Measurements from ENCODE around the gene POLE3. TPM values are rescaled to one million over a fixed set of nuclear protein-coding genes. Genes with fewer than 3 reads are reported as not detected.

The POLE3 gene
- total and polyA plus RNA-seq, 2 experiments from 2014 or later: 32.5 to 36.8 TPM

GRCh38 chr9:113359385-113359784 is 51.1 kb downstream of the POLE3 start:
- no peak overlapping the region for H3K4me3 ChIP-seq
- DNase-seq (ENCODE audit: low spot score): no peak
- 82% methylated on average over 1 of the region's 1 CpG for WGBS (ENCODE audit: low lambda C conversion rate, missing lambda C conversion rate)
- H2AFZ ChIP-seq: no peak overlapping the region
- peaks cover 6% of the 10 kb centered on the region for H3K4me1 ChIP-seq (ENCODE audit: insufficient read depth)
- no peaks in the 10 kb centered on the region for H4K20me1 ChIP-seq (ENCODE audit: insufficient read depth, poor library complexity, severe bottlenecking)
- no peak overlapping the region for H3K4me2 ChIP-seq
- no peaks in the 10 kb centered on the region for H3K36me3 ChIP-seq (replicated peaks; ENCODE audit: insufficient read depth, low read depth)
- H3K9me2 ChIP-seq (replicated peaks; ENCODE audit: insufficient read depth): no peaks in the 10 kb centered on the region
- H3K79me2 ChIP-seq: no peaks in the 10 kb centered on the region
- no peaks in the 10 kb centered on the region for H3K27me3 ChIP-seq
- no peak overlapping the region for H3K27ac ChIP-seq
- TF ChIP-seq EZH2phosphoT487 (IDR thresholded peaks at IDR 0.05; ENCODE audit: low read depth, severe bottlenecking, unreplicated experiment) (no peak), CTCF (IDR thresholded peaks at IDR 0.05; ENCODE audit: poor library complexity) (no peak), EZH2 (IDR thresholded peaks at IDR 0.05; ENCODE audit: borderline replicate concordance) (no peak)
- H3K9me3 ChIP-seq (ENCODE audit: low read depth): no peaks in the 10 kb centered on the region

Other genes with a start within 250 kb of the POLE3 start
- gene FKBP15, start 189.4 kb downstream of the POLE3 start, total RNA-seq: 13.7 and 17.7 TPM in 2 replicates
- gene FKBP15, start 189.4 kb downstream of the POLE3 start, polyA plus RNA-seq: 7.7 and 14.5 TPM in 2 replicates
- gene SLC31A1, start 189.1 kb downstream of the POLE3 start, total RNA-seq: 43.3 TPM in 2 replicates
- gene SLC31A1, start 189.1 kb downstream of the POLE3 start, polyA plus RNA-seq: 24.5 and 29.7 TPM in 2 replicates
- 39.8 and 45.9 TPM in 2 replicates for gene CDC26, start 135.1 kb downstream of the POLE3 start, total RNA-seq
- gene CDC26, start 135.1 kb downstream of the POLE3 start, polyA plus RNA-seq: 62.5 and 77.2 TPM in 2 replicates
- 23.4 and 27.3 TPM in 2 replicates for gene PRPF4, start 135.0 kb downstream of the POLE3 start, total RNA-seq
- 24.1 and 28.8 TPM in 2 replicates for gene PRPF4, start 135.0 kb downstream of the POLE3 start, polyA plus RNA-seq
- 0.43 and 3.9 TPM in 2 replicates for gene RNF183, start 107.3 kb downstream of the POLE3 start, total RNA-seq
- gene RNF183, start 107.3 kb downstream of the POLE3 start, polyA plus RNA-seq: 0.21 and 0.85 TPM in 2 replicates
- gene WDR31, start 70.4 kb downstream of the POLE3 start, total RNA-seq: 1.4 and 3.7 TPM in 2 replicates
- 0.86 and 1.3 TPM in 2 replicates for gene WDR31, start 70.4 kb downstream of the POLE3 start, polyA plus RNA-seq
- gene BSPRY, start 61.1 kb downstream of the POLE3 start, total RNA-seq: 4.8 and 6.1 TPM in 2 replicates
- gene BSPRY, start 61.1 kb downstream of the POLE3 start, polyA plus RNA-seq: 12.0 TPM in 2 replicates
- gene HDHD3, start 33.7 kb downstream of the POLE3 start, total RNA-seq: 96.8 and 98.7 TPM in 2 replicates
- gene HDHD3, start 33.7 kb downstream of the POLE3 start, polyA plus RNA-seq: 94.9 and 110 TPM in 2 replicates
- gene ALAD, start 9.4 kb downstream of the POLE3 start, total RNA-seq: 27.1 and 27.8 TPM in 2 replicates
- gene ALAD, start 9.4 kb downstream of the POLE3 start, polyA plus RNA-seq: 31.5 and 43.8 TPM in 2 replicates
- gene C9orf43, start 72 bp upstream of the POLE3 start, total RNA-seq: 0.36 and 0.53 TPM in 2 replicates
- 0.07 and 0.69 TPM in 2 replicates for gene C9orf43, start 72 bp upstream of the POLE3 start, polyA plus RNA-seq
- gene RGS3, start 53.1 kb upstream of the POLE3 start, total RNA-seq: 47.0 and 48.0 TPM in 2 replicates
- 62.7 and 78.2 TPM in 2 replicates for gene RGS3, start 53.1 kb upstream of the POLE3 start, polyA plus RNA-seq